HG02588 (cell line): Measurements from ENCODE around the gene SINHCAF.
"Not testable (repeated sequence)": the region's sequence is repeated elsewhere in the genome, so short reads cannot be mapped to it uniquely, and the experiment has no call there.

Source experiments
- ATAC-seq: cut with Tn5 transposase; IDR thresholded peaks from one replicate; pipeline ENCODE4 v1.9.1; 2021; ENCODE audit warnings: mild to moderate bottlenecking, moderate library complexity; ENCODE audit not compliant: unreplicated experiment

SINHCAF gene

DNA sequence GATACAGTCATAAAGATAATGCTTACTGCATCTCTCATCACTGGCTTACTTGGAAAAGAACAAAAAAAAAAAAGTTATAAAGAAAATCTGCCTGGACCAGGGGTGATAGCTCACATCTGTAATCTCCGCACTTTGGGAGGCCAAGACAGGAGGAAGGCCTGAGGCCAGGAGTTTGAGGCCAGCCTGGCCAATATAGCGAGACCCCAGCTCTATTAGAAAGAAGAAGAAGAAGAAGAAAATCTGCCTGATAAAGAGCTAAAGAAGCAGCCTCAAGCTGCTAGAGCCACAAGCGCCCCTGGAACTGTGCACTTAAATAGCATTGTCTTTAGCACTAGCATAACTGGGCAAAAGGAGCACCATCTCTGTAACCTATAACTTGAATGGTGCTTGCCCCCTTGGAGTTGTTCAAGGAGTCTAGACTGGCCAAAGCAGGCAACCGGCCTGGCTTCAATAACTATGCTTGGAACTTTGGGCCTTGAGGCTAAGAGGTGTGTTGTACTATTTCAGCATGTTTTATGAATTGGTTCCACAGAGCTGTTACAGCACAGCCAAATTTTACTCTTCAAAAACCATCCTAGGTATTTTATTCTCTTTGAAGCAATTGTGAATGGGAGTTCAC lies 53.2 kb downstream of the SINHCAF start:
- ATAC-seq = no peak

DNA sequence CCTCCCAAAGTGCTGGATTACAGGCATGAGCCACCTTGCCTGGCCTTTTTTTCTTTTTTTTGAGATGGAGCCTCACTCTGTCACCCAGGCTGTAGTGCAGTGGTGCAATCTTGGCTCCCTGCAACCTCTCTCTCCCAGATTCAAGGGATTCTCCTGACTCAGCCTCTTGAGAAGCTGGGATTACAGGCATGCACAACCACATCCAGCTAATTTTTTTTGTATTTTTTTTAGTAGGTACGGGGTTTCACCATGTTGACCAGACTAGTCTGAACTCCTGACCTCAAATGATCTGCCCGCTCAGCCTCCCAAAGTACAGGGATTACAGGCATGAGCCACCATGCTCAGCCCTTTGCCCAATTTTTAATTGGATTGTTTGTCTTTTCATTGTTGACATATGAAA lies 58.0 kb downstream of the SINHCAF start:
- ATAC-seq = no peak

DNA sequence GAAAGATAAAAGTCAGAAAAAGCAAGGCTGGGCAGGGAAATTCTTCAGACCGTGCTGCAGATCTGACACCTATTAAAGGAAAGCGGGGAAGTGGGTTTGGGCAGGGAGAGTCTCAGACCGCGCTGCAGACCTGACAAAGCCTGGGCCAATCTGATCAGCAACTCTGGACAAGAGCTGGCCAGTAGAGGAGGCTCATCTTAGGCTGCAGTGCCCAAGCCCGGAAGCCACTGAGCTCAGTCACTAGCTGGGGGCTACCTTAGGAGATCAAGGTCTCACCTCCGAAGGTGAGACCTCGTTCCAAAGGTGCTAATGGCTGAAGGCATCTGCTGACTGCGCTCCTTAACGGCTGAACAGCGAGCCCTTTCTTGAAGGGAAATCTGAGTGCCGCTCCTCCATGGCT lies 60.2 kb downstream of the SINHCAF start:
- no peak for ATAC-seq

DNA sequence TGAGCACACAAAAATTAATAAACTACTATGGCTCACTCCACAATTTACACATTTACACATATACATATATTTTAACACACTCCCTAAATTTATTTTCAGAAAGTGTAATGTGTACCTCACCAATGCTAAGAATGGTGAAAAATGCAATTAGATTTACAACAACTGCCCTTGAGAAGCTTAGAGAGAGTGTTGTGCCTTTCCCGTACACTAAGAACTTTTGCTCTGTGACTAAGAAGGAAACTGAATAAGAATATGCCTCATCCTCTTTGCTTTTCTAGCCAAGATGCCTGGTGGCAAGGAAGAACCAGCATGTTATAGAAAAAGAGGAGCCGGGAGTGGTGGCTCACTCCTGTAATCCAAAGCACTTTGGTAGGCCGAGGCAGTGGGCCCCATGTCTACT lies 62.3 kb downstream of the SINHCAF start:
- no peak for ATAC-seq

DNA sequence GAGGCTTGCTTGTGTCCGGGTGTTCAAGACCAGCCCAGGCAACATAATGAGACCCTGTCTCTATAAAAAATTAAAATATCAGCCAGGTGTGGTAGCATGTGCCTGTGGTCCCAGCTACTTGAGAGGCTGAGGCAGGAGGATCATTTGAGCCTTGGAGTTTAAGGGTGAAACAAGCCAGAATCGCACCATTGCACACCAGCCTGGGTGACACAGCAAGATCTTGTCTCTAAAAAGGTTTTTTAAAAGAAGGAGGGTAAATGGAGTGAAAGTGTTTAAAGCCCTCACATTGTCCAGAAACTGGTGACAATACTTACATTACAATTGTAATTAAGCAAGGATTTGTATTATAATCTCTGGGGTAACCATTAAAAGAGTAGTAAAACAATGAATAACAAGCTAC lies 64.2 kb downstream of the SINHCAF start:
- no peak for ATAC-seq

DNA sequence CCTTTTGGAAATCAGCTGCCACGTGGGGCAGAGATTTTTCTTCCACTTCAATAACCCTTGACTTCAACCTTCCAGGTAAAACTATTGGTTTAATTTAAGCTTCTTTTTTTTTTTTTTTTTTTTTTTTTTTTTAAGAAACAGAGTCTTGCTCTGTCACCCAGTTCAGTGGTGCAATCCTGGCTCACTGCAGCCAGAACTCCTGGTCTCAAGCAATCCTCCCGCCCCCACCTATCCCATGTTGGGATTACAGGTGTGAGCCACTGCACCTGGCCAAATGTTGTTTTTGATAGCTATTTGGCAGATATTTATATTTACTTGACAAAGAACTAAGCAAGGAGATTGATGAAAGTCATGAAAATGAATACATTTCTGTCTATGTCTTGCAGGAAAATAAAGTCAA lies 65.1 kb downstream of the SINHCAF start:
- ATAC-seq = no peak

DNA sequence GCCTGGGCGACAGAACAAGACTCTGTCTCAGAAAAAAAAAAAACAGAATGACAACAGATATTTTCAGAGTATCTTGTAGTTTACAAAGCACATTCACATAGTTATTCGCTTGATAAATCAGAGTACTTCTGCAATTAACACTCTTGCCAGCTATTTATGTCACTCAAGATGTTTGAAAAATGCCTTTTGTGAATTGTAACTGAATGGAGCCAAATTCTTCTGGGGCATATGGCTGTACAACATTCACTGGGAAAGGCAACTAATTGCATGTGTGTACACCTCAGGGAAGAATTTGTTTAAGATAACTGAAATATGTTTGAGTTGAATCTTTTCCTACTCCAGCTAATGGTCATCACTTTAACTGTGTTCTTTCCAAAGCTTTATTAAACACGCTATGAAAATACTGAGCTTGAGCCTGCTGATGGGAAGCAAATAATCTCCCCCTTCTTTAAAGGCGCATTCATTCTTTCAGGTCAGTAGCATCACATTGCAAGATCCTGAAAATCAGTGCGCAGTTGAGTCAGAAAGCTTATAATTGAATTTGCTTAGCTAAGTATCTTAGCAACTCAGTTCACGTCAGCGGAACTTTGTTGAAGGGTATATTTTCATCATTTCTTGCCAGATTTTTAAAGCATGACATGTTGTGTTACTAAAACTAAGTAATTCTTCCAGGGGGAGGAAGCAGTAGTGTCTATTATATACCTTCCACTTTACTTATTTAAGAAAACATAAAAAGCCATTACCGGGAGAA lies 66.6 kb downstream of the SINHCAF start:
- no peak for ATAC-seq

DNA sequence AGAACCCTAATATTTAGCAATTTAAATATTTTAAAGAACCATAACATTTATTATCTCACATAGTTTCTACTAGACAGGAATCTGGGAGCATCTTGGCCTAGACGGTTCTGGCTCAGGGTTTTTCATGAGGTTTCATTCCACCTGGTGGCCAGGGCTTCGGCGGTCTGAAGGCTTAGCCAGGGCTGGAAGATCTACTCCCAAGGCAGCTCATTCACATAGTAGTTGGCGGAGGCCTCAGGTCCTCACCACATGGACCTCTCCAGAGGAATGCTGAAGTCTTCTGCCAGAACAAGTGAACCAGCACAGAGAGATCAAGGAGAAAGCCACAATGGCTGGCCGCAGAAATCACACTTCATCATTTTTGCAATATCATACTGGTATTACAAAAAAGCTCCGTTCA lies 68.2 kb downstream of the SINHCAF start:
- no peak for ATAC-seq

DNA sequence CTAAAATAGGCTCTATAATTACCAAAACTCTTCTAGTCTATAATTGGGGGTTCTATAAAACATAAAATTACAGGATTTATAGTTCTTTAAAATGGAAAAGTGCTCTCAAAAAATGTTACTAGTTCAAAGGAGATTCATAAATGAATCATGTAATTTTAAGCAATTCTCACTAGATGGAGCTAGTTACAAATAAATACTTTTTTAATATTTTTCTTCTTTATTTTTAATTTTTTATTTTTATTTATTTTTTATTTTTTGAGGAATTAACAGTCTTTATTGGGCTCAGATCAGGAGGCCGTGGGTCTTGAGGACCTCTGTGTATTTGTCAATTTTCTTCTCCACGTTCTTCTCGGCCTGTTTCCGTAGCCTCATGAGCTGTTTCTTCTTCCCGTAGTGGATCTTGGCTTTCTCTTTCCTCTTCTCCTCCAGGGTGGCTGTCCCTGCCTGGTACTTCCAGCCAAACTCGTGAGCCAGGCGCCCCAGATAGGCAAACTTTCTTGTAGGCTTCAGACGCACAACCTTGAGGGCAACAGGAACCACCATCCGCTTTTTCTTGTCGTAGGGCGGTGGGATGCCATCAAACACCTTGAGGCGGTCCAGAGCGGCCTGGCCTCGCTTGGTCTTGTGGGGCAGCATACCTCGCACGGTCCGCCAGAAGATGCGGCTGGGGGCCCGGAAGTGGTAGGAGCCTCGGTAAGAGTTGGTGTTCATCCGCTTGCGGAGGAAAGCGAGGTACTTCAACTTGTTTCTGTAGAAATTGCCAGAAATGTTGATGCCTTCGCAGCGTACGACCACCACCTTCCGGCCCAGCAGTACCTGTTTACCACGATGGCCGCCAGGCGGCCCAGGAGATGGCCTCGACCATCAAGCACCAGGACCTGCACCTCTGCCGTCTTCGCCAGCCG lies 74.0 kb downstream of the SINHCAF start:
- not testable (repeated sequence) for ATAC-seq

DNA sequence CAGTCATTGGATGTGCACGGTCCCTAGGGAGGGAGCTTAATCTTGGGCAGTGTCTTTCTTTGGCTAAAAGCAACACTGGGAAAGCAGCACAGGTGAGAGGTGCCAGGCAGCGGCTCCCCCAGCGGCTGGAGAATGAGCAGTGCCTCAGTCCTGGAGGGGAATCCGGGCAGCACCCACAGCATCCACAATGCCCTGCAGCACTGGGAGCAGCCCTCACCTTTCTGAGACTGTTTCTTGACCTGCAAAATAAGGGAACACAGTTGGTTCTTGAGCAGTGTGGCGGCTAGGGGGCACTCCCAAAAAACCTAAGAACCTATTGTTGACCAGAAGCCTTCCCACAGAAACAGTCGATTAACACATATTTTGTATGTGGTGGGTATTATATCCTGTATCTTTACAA lies 75.8 kb downstream of the SINHCAF start:
- no peak for ATAC-seq

DNA sequence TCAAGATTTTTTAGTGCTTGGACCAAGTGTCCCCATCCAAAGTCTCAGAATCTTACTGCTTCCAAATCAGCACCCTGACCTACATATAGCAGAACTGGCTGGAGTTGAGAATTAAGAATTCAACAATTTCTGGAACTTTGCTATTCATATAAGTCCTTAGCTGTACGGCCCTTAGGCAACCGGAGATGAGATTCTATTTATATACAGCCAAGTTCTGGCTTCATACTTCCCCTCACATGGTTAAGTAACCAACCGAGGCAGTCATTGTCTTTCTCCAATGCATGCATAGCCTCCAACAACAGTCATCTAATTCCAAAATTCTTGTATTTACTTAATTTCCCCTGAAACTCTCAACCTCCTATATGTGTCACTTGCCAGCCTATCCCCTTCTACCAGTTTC lies 76.6 kb downstream of the SINHCAF start:
- ATAC-seq = no peak

DNA sequence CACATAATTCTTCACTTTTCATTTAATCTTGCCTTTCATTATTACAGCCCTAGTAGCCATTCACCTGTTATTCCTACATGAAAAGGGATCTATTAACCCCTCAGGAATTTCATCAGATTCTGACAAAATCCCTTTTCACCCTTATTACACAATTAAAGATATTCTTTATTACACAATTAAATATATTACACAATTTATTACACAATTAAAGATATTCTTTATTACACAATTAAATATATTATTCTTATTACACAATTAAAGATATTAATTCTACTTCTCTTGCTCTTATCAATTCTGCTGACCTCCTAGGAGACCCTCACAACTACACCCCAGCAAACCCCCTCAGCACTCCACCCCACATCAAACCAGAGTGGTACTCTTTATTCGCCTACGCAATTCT lies 77.1 kb downstream of the SINHCAF start:
- ATAC-seq = no peak

DNA sequence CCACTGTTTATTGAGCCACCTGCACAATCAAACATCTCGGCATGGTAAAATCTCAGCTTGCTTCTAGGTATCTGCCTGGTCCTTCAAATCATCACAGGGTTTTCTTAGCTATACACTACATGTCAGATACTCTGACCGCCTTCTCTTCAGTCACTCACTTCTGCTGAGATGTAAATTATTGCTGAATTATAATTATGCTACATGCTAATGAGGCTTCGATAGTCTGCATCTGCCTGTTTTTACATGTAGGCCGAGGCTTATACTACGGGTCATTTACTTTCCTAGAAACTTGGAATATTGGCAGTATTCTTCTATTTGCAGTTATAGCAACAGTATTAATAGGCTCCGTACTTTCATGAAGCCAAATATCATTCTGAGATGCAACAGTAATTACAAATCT lies 77.6 kb downstream of the SINHCAF start:
- no peak for ATAC-seq

DNA sequence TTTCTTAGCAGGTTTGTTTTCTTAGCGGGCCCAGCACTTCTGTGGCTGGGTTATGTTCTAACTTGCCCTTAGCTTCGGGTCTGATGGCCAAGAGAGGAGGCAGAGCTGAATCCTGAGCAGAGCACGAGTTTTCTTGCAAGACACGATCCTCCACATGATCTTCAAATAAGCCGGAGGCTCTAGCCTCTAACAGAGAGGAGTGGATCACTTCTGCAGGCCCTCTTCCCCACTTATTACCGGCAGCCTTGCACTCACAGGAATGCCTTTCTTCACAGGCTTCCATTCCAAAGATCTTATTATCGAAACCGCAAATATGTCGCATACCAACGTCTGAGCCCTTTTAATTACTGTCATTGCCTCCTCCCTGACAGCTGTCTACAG lies 79.5 kb downstream of the SINHCAF start:
- ATAC-seq = no peak

DNA sequence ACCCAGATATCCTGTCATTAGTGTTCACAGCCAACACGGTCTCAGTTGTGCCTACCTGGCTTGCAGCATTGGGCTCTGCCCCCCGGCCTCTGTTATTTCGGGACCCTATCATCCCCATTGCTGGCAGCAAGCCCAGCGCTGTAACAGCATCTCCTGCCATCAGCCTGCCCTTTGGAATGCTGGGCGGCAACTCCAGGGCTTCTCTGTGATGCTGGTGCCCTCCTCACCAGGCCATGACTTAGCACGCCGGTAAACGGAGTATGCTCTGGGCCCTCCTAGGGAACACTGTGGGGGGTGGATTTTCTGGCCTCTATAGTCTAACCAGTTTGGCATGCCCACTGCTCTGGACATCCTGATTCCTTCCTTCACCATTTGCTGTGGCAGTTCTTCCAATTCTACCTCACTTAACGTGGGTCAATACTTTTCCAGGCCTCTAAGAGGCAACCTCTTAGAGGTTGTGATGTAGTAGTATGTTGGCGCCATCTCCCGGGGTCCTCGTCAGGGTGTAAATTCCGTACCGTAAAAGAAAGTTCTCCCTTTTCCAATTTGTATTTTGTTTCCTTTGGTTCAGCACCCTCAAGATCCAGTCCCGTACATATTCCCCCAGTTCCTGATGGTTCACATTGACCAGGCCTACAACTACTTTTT lies 80.0 kb downstream of the SINHCAF start:
- ATAC-seq = no peak

DNA sequence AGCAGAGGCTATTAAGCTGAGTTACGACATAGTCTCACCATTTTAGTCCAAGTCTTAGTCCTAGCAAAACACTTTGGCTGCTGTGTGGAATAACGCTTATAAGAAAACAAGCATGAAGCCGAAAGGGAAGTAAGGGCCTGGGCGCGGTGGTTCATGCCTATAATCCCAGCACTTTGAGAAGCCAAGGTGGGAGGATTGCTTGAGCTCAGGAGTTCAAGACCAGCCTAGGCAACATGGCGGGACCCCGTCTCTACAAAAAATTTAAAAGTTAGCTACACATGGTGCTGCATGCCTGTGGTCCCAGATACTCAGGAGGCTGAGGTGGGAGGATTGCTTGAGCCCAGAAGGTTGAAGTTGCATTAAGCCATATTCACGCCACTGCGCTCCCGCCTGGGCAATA lies 83.5 kb downstream of the SINHCAF start:
- not testable (repeated sequence) for ATAC-seq

DNA sequence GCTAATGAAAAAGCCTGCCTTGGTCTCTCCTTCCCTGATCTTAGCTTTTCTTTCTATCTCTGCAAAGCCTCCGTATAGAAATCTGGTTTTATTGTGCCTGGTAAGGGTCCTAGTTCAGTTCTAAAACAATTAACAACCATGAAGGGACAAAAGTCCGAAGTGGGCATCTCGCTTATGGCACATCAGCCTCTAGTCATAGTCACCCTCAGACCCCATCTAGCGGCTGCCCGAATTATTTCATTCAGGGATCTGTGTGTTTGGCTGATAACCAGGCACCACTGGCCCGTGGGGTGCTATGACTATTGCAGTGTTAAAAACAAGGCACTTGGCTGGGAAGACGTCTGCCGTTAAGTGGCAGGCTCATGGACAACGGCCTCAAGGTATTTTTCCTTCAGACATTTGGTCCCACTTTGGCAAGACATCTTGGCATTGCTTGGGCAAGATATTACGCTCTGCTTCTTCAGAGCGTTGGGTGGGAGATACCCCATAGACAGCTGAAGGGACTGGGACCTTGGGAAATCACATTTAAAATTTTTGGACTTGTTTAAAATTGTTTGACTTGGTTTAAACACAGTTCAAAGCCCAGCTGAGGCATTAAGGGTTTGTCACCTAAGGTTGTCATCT lies 87.1 kb downstream of the SINHCAF start:
- peak; percentile 75 for ATAC-seq

DNA sequence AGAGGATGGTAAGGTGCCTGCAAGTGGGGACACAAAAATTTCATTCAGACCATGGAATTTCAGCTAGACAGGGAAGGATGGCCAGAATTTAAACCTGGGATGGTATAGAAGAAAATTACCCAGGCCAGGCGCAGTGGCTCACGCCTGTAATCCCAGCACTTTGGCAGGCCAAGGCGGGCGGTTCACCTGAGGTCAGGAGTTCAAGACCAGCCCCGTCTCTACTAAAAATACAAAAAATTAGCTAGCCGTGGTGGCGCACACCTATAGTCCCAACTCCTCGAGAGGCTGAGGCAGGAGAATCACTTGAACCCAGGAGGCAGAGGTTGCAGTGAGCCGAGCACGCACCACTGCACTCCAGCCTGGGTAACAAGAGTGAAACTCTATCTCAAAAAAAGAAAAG lies 87.6 kb downstream of the SINHCAF start:
- ATAC-seq = not testable (repeated sequence)

DNA sequence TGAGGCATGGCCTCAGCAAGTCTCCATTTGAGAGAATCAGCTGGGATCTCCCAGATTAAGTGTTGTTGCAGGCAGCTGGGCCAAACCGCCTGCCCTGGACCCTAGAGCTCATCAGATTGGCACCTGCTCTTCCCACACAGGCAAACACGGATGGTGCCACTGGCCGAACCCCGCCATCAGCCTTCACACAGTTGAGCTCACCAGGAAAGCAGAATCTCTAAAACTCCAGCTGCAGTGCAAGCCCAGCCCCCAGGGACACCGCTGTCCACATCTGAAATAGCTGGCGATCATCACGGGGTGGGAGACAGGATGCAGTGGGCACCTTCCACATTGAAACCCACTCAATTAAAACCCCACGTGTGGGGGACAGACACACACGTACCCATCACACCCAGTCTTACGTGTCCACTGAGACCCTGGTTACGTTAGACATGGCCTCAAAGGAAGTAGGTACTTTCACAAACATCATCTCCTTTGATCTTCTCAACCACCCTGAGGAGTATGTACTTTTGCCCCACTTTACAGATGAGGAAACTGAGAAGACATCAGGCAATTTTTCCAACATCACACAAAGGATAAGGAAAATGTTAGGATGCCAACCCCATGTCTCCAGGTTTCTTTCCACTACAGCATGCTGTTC lies 88.8 kb downstream of the SINHCAF start:
- ATAC-seq = no peak

DNA sequence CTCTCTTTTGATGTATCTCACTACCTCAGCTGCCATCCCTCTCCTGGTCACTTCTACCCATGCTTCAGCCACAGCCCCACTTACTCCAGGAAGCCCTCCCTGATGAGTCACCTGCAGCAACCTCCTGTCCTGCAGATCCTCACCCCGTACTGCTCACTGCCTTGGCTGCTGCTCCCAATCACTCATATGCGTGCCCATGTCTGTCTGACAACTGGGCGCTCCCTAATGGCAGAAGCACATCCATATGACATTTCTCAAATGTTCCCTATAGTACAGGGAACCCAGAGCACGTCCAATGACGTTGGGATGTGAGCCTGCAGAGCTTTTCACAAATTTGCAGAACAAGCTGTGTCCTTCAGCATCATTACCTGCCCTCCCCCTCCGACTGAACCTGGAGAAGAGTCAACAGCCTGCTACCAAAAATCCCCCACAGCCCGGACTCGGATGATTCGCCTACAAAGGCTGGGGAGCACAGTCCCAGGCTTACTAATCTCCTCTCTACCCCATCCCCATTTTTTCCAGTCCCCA lies 90.0 kb downstream of the SINHCAF start:
- ATAC-seq = no peak
